CD4-positive, alpha-beta T cell treated with Interleukin-17A for 1 hour (primary cell): ENCODE results near the gene C1orf21.

Experiments
- DNase-seq: peaks from one replicate; pipeline ENCODE4 v3.0.0-alpha.2; 2020

Gene C1orf21

GRCh38 chr1:184489908-184490307 is 103.1 kb downstream of the C1orf21 start:
- DNase-seq, result no peak

GRCh38 chr1:184492536-184492935 is 105.7 kb downstream of the C1orf21 start:
- DNase-seq, result no peak

GRCh38 chr1:184493987-184494388 is 107.2 kb downstream of the C1orf21 start:
- no peak for DNase-seq

- DNase-seq, result no peak
These were observed 108.1 kb downstream of the C1orf21 start for GRCh38 chr1:184494929-184495328.

- DNase-seq, result no peak
These were observed 111.3 kb downstream of the C1orf21 start for GRCh38 chr1:184497959-184498723.

GRCh38 chr1:184499616-184500015 is 112.8 kb downstream of the C1orf21 start:
- no peak for DNase-seq

- DNase-seq, result no peak
These were observed 115.3 kb downstream of the C1orf21 start for GRCh38 chr1:184502161-184502560.

GRCh38 chr1:184503221-184503749 is 116.5 kb downstream of the C1orf21 start:
- no peak for DNase-seq

GRCh38 chr1:184504040-184504954 is 117.5 kb downstream of the C1orf21 start:
- DNase-seq, result no peak

GRCh38 chr1:184504955-184505338 is 118.1 kb downstream of the C1orf21 start:
- no peak for DNase-seq

GRCh38 chr1:184506481-184506880 is 119.7 kb downstream of the C1orf21 start:
- no peak for DNase-seq

GRCh38 chr1:184507165-184507564 is 120.3 kb downstream of the C1orf21 start:
- no peak for DNase-seq

- no peak for DNase-seq
These were observed 120.9 kb downstream of the C1orf21 start for GRCh38 chr1:184507604-184508280.

GRCh38 chr1:184509105-184509504 is 122.3 kb downstream of the C1orf21 start:
- no peak for DNase-seq

- no peak for DNase-seq
These were observed 123.3 kb downstream of the C1orf21 start for GRCh38 chr1:184510110-184510509.

- no peak for DNase-seq
These were observed 125.9 kb downstream of the C1orf21 start for GRCh38 chr1:184512724-184513123.

GRCh38 chr1:184513421-184513820 is 126.6 kb downstream of the C1orf21 start:
- DNase-seq, result no peak

- DNase-seq, result no peak
These were observed 127.1 kb downstream of the C1orf21 start for GRCh38 chr1:184513966-184514365.

- no peak for DNase-seq
These were observed 127.6 kb downstream of the C1orf21 start for GRCh38 chr1:184514447-184514846.

GRCh38 chr1:184517130-184517529 is 130.3 kb downstream of the C1orf21 start:
- DNase-seq, result no peak

- DNase-seq, result no peak
These were observed 132.0 kb downstream of the C1orf21 start for GRCh38 chr1:184518736-184519357.

- DNase-seq, result no peak
These were observed 133.5 kb downstream of the C1orf21 start for GRCh38 chr1:184520336-184520735.

GRCh38 chr1:184524248-184524647 is 137.4 kb downstream of the C1orf21 start:
- DNase-seq, result no peak
